Esophagus muscularis mucosa (tissue), 4 donors: Measurements from ENCODE around the gene RFX7. TPM values are rescaled to one million over a fixed set of nuclear protein-coding genes. Genes with fewer than 3 reads are reported as not detected.

Experiments
- DNase-seq: peaks from one replicate; pipeline ENCODE4 v3.0.0-alpha.2; 2017; ENCODE audit errors: extremely low spot score
- H3K27ac ChIP-seq, 4 donors: fragments of 200-600 bp; sonication (generic); replicated peaks in 1 of 4; 1 replicate in 3 of 4; 2 replicates in 1 of 4; pipeline ENCODE4 v1.5.1; 2016 to 2019; ENCODE audit warnings: mild to moderate bottlenecking in 1 of 4
- H3K27me3 ChIP-seq, 4 donors: fragments of 200-600 bp; sonication (generic); one replicate each; pipeline versions ENCODE4 v1.5.1 to v1.6.0; 2016 to 2019
- H3K36me3 ChIP-seq, 4 donors: fragments of 200-600 bp; sonication (generic); one replicate each; pipeline ENCODE4 v1.5.1; 2016 to 2019
- H3K4me1 ChIP-seq, 4 donors: fragments of 200-600 bp; sonication (generic); one replicate each; pipeline ENCODE4 v1.5.1; 2016 to 2019
- H3K4me3 ChIP-seq, 4 donors: fragments of 200-600 bp; sonication (generic); 1 replicate in 2 of 4; 2 replicates in 2 of 4; pipeline ENCODE4 v1.5.1; 2016 to 2019; ENCODE audit warnings: mild to moderate bottlenecking in 4 of 4, moderate library complexity in 1 of 4
- H3K9me3 ChIP-seq, 4 donors: fragments of 200-600 bp; sonication (generic); 1 replicate in 3 of 4; 2 replicates in 1 of 4; pipeline ENCODE4 v1.5.1; 2016 to 2019
- EP300 ChIP-seq: sonication (generic); formaldehyde crosslinking; IDR thresholded peaks from one replicate; pipeline ENCODE4 v1.6.1; 2017; ENCODE audit warnings: antibody characterized with exemption
- POLR2A ChIP-seq: fragments of 450-650 bp; IDR thresholded peaks from one replicate; pipeline ENCODE4 v1.6.1; 2017; ENCODE audit warnings: antibody characterized with exemption, moderate library complexity, mild to moderate bottlenecking, low read depth
- POLR2AphosphoS5 ChIP-seq, 2 donors: sonication (generic); formaldehyde crosslinking; IDR thresholded peaks; one replicate each; pipeline ENCODE4 v1.6.1; 2017; ENCODE audit warnings: antibody characterized with exemption in 2 of 2
- WGBS: methylation state at CpG from one replicate; pipeline ENCODE4 v1.1.5; 2018; 5-methylcytosine and 5-hydroxymethylcytosine counted together
- intact Hi-C: fragments of 100-400 bp; cut with DNase I; formaldehyde crosslinking; loops from one replicate; pipeline ENCODE4 v1.15.1; 2023
- total RNA-seq, 4 donors: library from RNA; depleted of rRNA; stranded (reverse); fragments of >200 nt; gene quantifications; one replicate each; pipeline versions ENCODE4 v1.1.0 to v1.2.1, GENCODE V29; 2016
- TF ChIP-seq, protein P1 (sequence below), 3 experiments: fragments of 200-600 bp in 2 of 3; fragments of 450-650 bp in 1 of 3; sonication (generic) in 2 of 3; IDR thresholded peaks; one replicate each; pipeline ENCODE4 v1.5.1; 2017 to 2019; ENCODE audit warnings: antibody characterized with exemption in 3 of 3, mild to moderate bottlenecking in 2 of 3, moderate library complexity in 1 of 3

The RFX7 gene
- total RNA-seq, 4 donors from 2014 or later = 5.4 to 8.3 (median 6.7) TPM

- H3K27me3 ChIP-seq = no peaks in the 10 kb centered on the region
- H3K36me3 ChIP-seq = no peaks in the 10 kb centered on the region
- H3K9me3 ChIP-seq = no peaks in the 10 kb centered on the region
- intact Hi-C loops = no loop called here
- WGBS = 81% methylated on average over 5 of the region's 5 CpGs
- H3K27ac ChIP-seq = no peak overlapping the region
- no peaks in the 10 kb centered on the region for H3K4me1 ChIP-seq
- TF ChIP-seq POLR2A = no peak
- no peak for TF ChIP-seq POLR2AphosphoS5 (IDR thresholded peaks at IDR 0.05)
- TF ChIP-seq EP300 = no peak
- TF ChIP-seq, protein P1, sequence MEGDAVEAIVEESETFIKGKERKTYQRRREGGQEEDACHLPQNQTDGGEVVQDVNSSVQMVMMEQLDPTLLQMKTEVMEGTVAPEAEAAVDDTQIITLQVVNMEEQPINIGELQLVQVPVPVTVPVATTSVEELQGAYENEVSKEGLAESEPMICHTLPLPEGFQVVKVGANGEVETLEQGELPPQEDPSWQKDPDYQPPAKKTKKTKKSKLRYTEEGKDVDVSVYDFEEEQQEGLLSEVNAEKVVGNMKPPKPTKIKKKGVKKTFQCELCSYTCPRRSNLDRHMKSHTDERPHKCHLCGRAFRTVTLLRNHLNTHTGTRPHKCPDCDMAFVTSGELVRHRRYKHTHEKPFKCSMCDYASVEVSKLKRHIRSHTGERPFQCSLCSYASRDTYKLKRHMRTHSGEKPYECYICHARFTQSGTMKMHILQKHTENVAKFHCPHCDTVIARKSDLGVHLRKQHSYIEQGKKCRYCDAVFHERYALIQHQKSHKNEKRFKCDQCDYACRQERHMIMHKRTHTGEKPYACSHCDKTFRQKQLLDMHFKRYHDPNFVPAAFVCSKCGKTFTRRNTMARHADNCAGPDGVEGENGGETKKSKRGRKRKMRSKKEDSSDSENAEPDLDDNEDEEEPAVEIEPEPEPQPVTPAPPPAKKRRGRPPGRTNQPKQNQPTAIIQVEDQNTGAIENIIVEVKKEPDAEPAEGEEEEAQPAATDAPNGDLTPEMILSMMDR (IDR thresholded peaks at IDR 0.05) = no peak
- DNase-seq = no peak
- H3K4me3 ChIP-seq = no peak overlapping the region
Measured at GRCh38 chr15:56077081-56077480, 166.6 kb downstream of the RFX7 start.

- Histone ChIP-seq H3K36me3 (no peaks in the 10 kb centered on the region), H3K27me3 (no peaks in the 10 kb centered on the region), H3K4me1 (no peaks in the 10 kb centered on the region), H3K27ac (no peak overlapping the region), H3K4me3 (no peak overlapping the region), H3K9me3 (no peaks in the 10 kb centered on the region)
- intact Hi-C loops = no loop called here
- no peak for DNase-seq
- 74% methylated on average over 2 of the region's 2 CpGs for WGBS
- no peak for TF ChIP-seq EP300
- TF ChIP-seq POLR2AphosphoS5 (IDR thresholded peaks at IDR 0.05) = no peak
- TF ChIP-seq, protein P1 (IDR thresholded peaks at IDR 0.05) = no peak
- TF ChIP-seq POLR2A = no peak
Measured at GRCh38 chr15:56076640-56077039, 167.0 kb downstream of the RFX7 start.

DNA sequence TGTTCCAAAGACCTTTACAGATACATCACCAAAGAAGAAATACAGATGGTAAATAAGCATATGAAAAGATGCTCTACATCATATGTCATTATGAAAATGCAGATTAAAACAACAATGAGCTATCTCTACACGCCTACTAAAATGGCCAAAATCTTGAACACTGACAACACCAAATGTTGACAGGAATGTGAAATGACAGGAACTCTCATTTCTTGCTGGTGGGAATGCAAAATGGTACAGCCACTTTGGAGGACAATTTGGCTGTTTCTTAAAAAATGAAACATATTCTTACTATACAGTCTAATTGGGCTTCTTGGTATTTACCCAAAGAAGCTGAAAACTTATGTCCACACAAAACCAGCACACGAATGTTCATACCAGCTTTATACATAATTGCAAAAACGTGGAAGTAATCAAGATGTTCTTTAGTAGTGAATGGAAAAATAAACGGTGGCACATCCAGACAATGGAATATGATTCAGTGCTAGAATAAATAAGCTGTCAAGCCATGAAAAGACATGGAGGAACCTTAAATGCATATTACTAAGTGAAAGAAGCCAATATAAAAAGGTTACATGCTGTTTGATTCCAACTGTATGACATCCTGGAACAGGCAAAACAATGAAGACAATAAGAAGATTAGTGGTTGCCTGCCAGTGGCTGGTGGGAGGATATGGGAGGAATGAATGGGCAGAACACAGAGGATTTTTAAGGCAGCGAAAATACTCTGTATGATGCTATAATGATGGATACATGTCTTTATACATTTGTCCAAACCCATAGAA is 169.0 kb downstream of the RFX7 start:
- Histone ChIP-seq H3K27ac (no peak overlapping the region), H3K36me3 (no peaks in the 10 kb centered on the region), H3K27me3 (no peaks in the 10 kb centered on the region), H3K4me3 (no peak overlapping the region), H3K4me1 (no peaks in the 10 kb centered on the region), H3K9me3 (no peaks in the 10 kb centered on the region)
- intact Hi-C loops = no loop called here
- 51% methylated on average over 5 of the region's 5 CpGs for WGBS
- DNase-seq = no peak
- TF ChIP-seq EP300 (no peak), POLR2AphosphoS5 (IDR thresholded peaks at IDR 0.05) (no peak)
- TF ChIP-seq, protein P1 (IDR thresholded peaks at IDR 0.05) = no peak

DNA sequence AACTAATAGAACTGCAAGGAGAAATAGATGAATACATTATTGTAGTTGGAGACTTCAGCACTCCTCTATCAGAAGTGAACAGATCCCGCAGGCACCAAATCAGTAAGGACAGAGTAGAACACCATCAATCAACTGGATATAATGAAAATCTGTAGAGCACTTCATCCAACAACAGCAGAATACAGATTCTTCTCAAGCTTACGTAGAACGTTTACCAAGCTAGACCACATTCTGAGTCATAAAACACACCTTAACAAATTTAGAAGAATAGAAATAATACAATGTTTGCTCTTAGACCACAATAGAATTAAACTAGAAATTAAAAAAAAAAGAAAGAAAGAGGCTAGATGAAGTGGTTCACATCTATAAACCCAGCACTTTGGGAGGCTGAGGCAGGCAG is 179.5 kb downstream of the RFX7 start:
- Histone ChIP-seq H3K27ac (no peak overlapping the region), H3K36me3 (no peaks in the 10 kb centered on the region), H3K27me3 (no peaks in the 10 kb centered on the region), H3K4me1 (no peaks in the 10 kb centered on the region), H3K4me3 (no peak overlapping the region), H3K9me3 (no peaks in the 10 kb centered on the region)
- TF ChIP-seq POLR2A (no peak), EP300 (no peak), POLR2AphosphoS5 (IDR thresholded peaks at IDR 0.05) (no peak)
- TF ChIP-seq, protein P1 (IDR thresholded peaks at IDR 0.05) = no peak
- intact Hi-C loops = no loop called here
- 83% methylated on average over 3 of the region's 3 CpGs for WGBS
- no peak for DNase-seq

GRCh38 chr15:56059716-56060115 is 184.0 kb downstream of the RFX7 start:
- WGBS = 80% methylated on average over 2 of the region's 2 CpGs
- intact Hi-C loops = no loop called here
- Histone ChIP-seq H3K36me3 (no peaks in the 10 kb centered on the region), H3K4me3 (no peak overlapping the region), H3K27me3 (no peaks in the 10 kb centered on the region), H3K27ac (no peak overlapping the region), H3K9me3 (no peaks in the 10 kb centered on the region), H3K4me1 (no peaks in the 10 kb centered on the region)
- TF ChIP-seq POLR2A (no peak), EP300 (no peak), POLR2AphosphoS5 (IDR thresholded peaks at IDR 0.05) (no peak)
- TF ChIP-seq, protein P1 (IDR thresholded peaks at IDR 0.05) = no peak
- no peak for DNase-seq
